Parathyroid adenoma (tissue), 2 donors: Measurements from ENCODE around the gene BICD2.
"Not testable (repeated sequence)": the region's sequence is repeated elsewhere in the genome, so short reads cannot be mapped to it uniquely, and the experiment has no call there.

Source experiments
- H2AFZ ChIP-seq: fragments of 300-600 bp; sonication (generic); one replicate; pipeline ENCODE4 v1.7.0; 2017; ENCODE audit warnings: antibody characterized with exemption, mild to moderate bottlenecking
- H3K27ac ChIP-seq: fragments of 300-600 bp; sonication (generic); one replicate; pipeline ENCODE4 v1.7.0; 2017
- H3K27me3 ChIP-seq: fragments of 300-600 bp; sonication (generic); one replicate; pipeline ENCODE4 v1.7.0; 2017; ENCODE audit warnings: low read length; ENCODE audit not compliant: control insufficient read depth, insufficient read depth
- H3K36me3 ChIP-seq: fragments of 300-600 bp; sonication (generic); one replicate; pipeline ENCODE4 v1.7.0; 2017; ENCODE audit warnings: low read length; ENCODE audit not compliant: control insufficient read depth, insufficient read depth
- H3K4me1 ChIP-seq: fragments of 300-600 bp; sonication (generic); one replicate; pipeline ENCODE4 v1.7.0; 2017; ENCODE audit warnings: control low read depth
- H3K4me2 ChIP-seq: fragments of 300-600 bp; sonication (generic); one replicate; pipeline ENCODE4 v1.7.0; 2017; ENCODE audit warnings: low read length
- H3K4me3 ChIP-seq: fragments of 300-600 bp; sonication (generic); one replicate; pipeline ENCODE4 v1.7.0; 2017; ENCODE audit warnings: low read depth, low read length
- H3K79me2 ChIP-seq: fragments of 300-600 bp; sonication (generic); one replicate; pipeline ENCODE4 v1.7.0; 2017; ENCODE audit warnings: control low read depth
- H3K9ac ChIP-seq: fragments of 300-600 bp; sonication (generic); one replicate; pipeline ENCODE4 v1.7.0; 2017; ENCODE audit warnings: mild to moderate bottlenecking
- H3K9me3 ChIP-seq: fragments of 300-600 bp; sonication (generic); one replicate; pipeline ENCODE4 v1.7.0; 2017; ENCODE audit warnings: low read length; ENCODE audit not compliant: control insufficient read depth
- CTCF ChIP-seq: fragments of 300-600 bp; sonication (generic); IDR thresholded peaks from one replicate; pipeline ENCODE4 v1.7.0; 2017; ENCODE audit warnings: antibody characterized with exemption, mild to moderate bottlenecking
- donor health status: primary hyperparathyroidism.

Gene BICD2

GRCh38 chr9:92771309-92771708 lies 6.7 kb upstream of the BICD2 start:
- Histone ChIP-seq H2AFZ (no peak overlapping the region), H3K27ac (no peak overlapping the region), H3K4me1 (no peaks in the 10 kb centered on the region), H3K4me3 (no peak overlapping the region), H3K4me2 (no peak overlapping the region), H3K27me3 (no peaks in the 10 kb centered on the region), H3K9ac (no peak overlapping the region), H3K79me2 (no peaks in the 10 kb centered on the region), H3K36me3 (no peaks in the 10 kb centered on the region), H3K9me3 (no peaks in the 10 kb centered on the region)
- no peak for TF ChIP-seq CTCF

GRCh38 chr9:92770360-92770995 lies 5.8 kb upstream of the BICD2 start:
- no peaks in the 10 kb centered on the region for H3K4me1 ChIP-seq
- no peak overlapping the region for H2AFZ ChIP-seq
- no peak overlapping the region for H3K4me3 ChIP-seq
- no peak for TF ChIP-seq CTCF
- no peak overlapping the region for H3K9ac ChIP-seq
- no peak overlapping the region for H3K27ac ChIP-seq
- no peaks in the 10 kb centered on the region for H3K27me3 ChIP-seq
- no peak overlapping the region for H3K4me2 ChIP-seq
- no peaks in the 10 kb centered on the region for H3K9me3 ChIP-seq
- no peaks in the 10 kb centered on the region for H3K36me3 ChIP-seq
- H3K79me2 ChIP-seq = no peaks in the 10 kb centered on the region

- H3K27me3 ChIP-seq = no peaks in the 10 kb centered on the region
- H2AFZ ChIP-seq = no peak overlapping the region
- H3K79me2 ChIP-seq = no peaks in the 10 kb centered on the region
- no peaks in the 10 kb centered on the region for H3K4me1 ChIP-seq
- no peak overlapping the region for H3K9ac ChIP-seq
- H3K4me3 ChIP-seq = no peak overlapping the region
- H3K36me3 ChIP-seq = no peaks in the 10 kb centered on the region
- no peak overlapping the region for H3K4me2 ChIP-seq
- no peak for TF ChIP-seq CTCF
- no peaks in the 10 kb centered on the region for H3K9me3 ChIP-seq
- no peak overlapping the region for H3K27ac ChIP-seq
Measured at GRCh38 chr9:92769990-92770359, 5.3 kb upstream of the BICD2 start.

- H3K79me2 ChIP-seq = no peaks in the 10 kb centered on the region
- no peak overlapping the region for H3K4me3 ChIP-seq
- H3K9ac ChIP-seq = no peak overlapping the region
- H2AFZ ChIP-seq = no peak overlapping the region
- H3K9me3 ChIP-seq = no peaks in the 10 kb centered on the region
- no peak overlapping the region for H3K4me2 ChIP-seq
- no peaks in the 10 kb centered on the region for H3K36me3 ChIP-seq
- no peak for TF ChIP-seq CTCF
- H3K4me1 ChIP-seq = no peaks in the 10 kb centered on the region
- no peak overlapping the region for H3K27ac ChIP-seq
- no peaks in the 10 kb centered on the region for H3K27me3 ChIP-seq
Measured at GRCh38 chr9:92769286-92769685, 4.7 kb upstream of the BICD2 start.

- not testable (repeated sequence) for H3K9me3 ChIP-seq, H3K9ac ChIP-seq, H2AFZ ChIP-seq, H3K79me2 ChIP-seq, H3K4me2 ChIP-seq, H3K36me3 ChIP-seq, H3K4me1 ChIP-seq, H3K4me3 ChIP-seq, H3K27me3 ChIP-seq, H3K27ac ChIP-seq
Measured at GRCh38 chr9:92768816-92769215, 4.2 kb upstream of the BICD2 start.
